Vagina (tissue), 2 donors: Measurements from ENCODE around the gene PBRM1.

ENCODE experiments used
- CTCF ChIP-seq, 3 experiments: fragments of 450-650 bp in 2 of 3; fragments of 200-600 bp in 1 of 3; sonication (generic) in 1 of 3; IDR thresholded peaks; one replicate each; pipeline ENCODE4 v1.5.1; 2017 to 2019; ENCODE audit warnings: antibody characterized with exemption in 3 of 3, mild to moderate bottlenecking in 2 of 3, moderate library complexity in 2 of 3
- POLR2A ChIP-seq, 2 donors: fragments of 450-650 bp; IDR thresholded peaks; one replicate each; pipeline ENCODE4 v1.6.1; 2017; ENCODE audit warnings: antibody characterized with exemption in 2 of 2, mild to moderate bottlenecking in 2 of 2, moderate library complexity in 2 of 2
- POLR2AphosphoS5 ChIP-seq, 2 donors: sonication (generic); formaldehyde crosslinking; IDR thresholded peaks; one replicate each; pipeline ENCODE4 v1.9.0; 2017; ENCODE audit warnings: antibody characterized with exemption in 2 of 2, mild to moderate bottlenecking in 2 of 2, low read depth in 1 of 2; ENCODE audit not compliant: insufficient read depth in 1 of 2

- TF ChIP-seq CTCF (IDR thresholded peaks at IDR 0.05) = no peak
- TF ChIP-seq POLR2A (IDR thresholded peaks at IDR 0.05) = no peak
- no peak for TF ChIP-seq POLR2AphosphoS5 (IDR thresholded peaks at IDR 0.05; ENCODE audit: insufficient read depth in 1 of 2, low read depth in 1 of 2)
Observed at GRCh38 chr3:52504977-52505376, 180.7 kb downstream of the PBRM1 start.
